Measurements from ENCODE around the gene P2RX3. TPM values are rescaled to one million over a fixed set of nuclear protein-coding genes. Genes with fewer than 3 reads are reported as not detected.

P2RX3 gene
- total and polyA plus RNA-seq, 2 experiments from 2014 or later = 0.15 to 0.35 TPM

DNA sequence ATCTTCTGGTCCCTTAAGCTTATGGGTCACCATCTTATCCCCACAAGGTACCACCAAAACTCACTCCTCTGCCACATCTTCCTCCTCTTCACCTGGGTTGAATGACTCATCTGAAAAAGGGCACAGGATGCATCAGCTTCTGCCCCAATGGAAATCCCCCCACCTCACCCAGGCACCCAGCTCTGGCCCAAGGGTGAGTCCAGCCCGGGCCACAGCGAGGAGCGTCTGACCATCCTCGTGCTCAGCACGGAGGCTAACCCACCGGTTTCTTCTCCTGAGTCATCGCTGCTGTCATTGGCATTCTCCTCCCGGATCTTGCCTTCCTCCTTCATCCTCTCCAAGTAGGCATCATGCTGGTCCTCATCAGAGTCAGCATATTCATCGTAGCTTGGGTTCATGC, 8.1 kb upstream of the P2RX3 start:
- H2AFZ ChIP-seq = no peak overlapping the region
- Mint-ChIP-seq H3K36me3 (ENCODE audit: low read depth) (peaks cover 99% of the 10 kb centered on the region), H3K4me3 (no peak overlapping the region), H3K4me1 (peaks cover 35% of the 10 kb centered on the region), H3K9me3 (no peaks in the 10 kb centered on the region; the same call in 2 of the 3 replicates), H3K27me3 (ENCODE audit: insufficient read depth, low read depth, poor library complexity) (peaks cover 13% of the 10 kb centered on the region), H3K27ac (no peak overlapping the region)
- H3K27me3 ChIP-seq (ENCODE audit: insufficient read depth) = no peaks in the 10 kb centered on the region
- TF ChIP-seq EZH2 (IDR thresholded peaks at IDR 0.05; ENCODE audit: low read depth, unreplicated experiment) = no peak
- no peak for TF ChIP-seq EZH2phosphoT487 (IDR thresholded peaks at IDR 0.05; ENCODE audit: unreplicated experiment)
- TF ChIP-seq NANOG (IDR thresholded peaks at IDR 0.05; ENCODE audit: borderline replicate concordance) = no peak
- TF ChIP-seq ZNF462 (CRISPR knock-in tag; IDR thresholded peaks at IDR 0.05) = no peak
- TF ChIP-seq POLR2AphosphoS5 (IDR thresholded peaks at IDR 0.05; ENCODE audit: low read depth) = no peak
- no peak for TF ChIP-seq REST (IDR thresholded peaks at IDR 0.05; ENCODE audit: unreplicated experiment)
- TF ChIP-seq, protein P1, sequence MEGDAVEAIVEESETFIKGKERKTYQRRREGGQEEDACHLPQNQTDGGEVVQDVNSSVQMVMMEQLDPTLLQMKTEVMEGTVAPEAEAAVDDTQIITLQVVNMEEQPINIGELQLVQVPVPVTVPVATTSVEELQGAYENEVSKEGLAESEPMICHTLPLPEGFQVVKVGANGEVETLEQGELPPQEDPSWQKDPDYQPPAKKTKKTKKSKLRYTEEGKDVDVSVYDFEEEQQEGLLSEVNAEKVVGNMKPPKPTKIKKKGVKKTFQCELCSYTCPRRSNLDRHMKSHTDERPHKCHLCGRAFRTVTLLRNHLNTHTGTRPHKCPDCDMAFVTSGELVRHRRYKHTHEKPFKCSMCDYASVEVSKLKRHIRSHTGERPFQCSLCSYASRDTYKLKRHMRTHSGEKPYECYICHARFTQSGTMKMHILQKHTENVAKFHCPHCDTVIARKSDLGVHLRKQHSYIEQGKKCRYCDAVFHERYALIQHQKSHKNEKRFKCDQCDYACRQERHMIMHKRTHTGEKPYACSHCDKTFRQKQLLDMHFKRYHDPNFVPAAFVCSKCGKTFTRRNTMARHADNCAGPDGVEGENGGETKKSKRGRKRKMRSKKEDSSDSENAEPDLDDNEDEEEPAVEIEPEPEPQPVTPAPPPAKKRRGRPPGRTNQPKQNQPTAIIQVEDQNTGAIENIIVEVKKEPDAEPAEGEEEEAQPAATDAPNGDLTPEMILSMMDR (conservative IDR thresholded peaks at IDR 0.05; ENCODE audit: low read depth in 2 of 2) = no peak
- TF ChIP-seq ZNF331 (CRISPR knock-in tag; IDR thresholded peaks at IDR 0.05; ENCODE audit: low read depth) = no peak
- TF ChIP-seq STAT1 (IDR thresholded peaks at IDR 0.05; ENCODE audit: unreplicated experiment) = no peak
- TF ChIP-seq JUNB (IDR thresholded peaks at IDR 0.05; ENCODE audit: unreplicated experiment) = no peak
- TF ChIP-seq ZNF114 (CRISPR knock-in tag; IDR thresholded peaks at IDR 0.05) = no peak
- no peak for TF ChIP-seq CREB1 (CRISPR knock-in tag; IDR thresholded peaks at IDR 0.05; ENCODE audit: low read depth)
- no peak for TF ChIP-seq ETS1 (IDR thresholded peaks at IDR 0.05)
- peaks cover 16% of the 10 kb centered on the region for H4K20me1 ChIP-seq (replicated peaks; ENCODE audit: insufficient read depth)
- ATAC-seq = no peak
- DNase-seq (ENCODE audit: low spot score) = no peak
- H3K27ac ChIP-seq (ENCODE audit: low read depth) = no peak overlapping the region
- H3K9me2 ChIP-seq (ENCODE audit: insufficient read depth) = no peaks in the 10 kb centered on the region
- H3K4me1 ChIP-seq (ENCODE audit: insufficient read depth) = peaks cover 22% of the 10 kb centered on the region
- peaks cover 19% of the 10 kb centered on the region for H3F3A ChIP-seq (replicated peaks; ENCODE audit: low read depth)
- H3K79me2 ChIP-seq (replicated peaks; ENCODE audit: insufficient read depth) = peaks cover 32% of the 10 kb centered on the region
- peaks cover 58% of the 10 kb centered on the region for H3K36me3 ChIP-seq (ENCODE audit: insufficient read depth)
- H3K4me3 ChIP-seq = no peak overlapping the region
- H3K4me2 ChIP-seq = no peak overlapping the region
